GM18502 (cell line): ENCODE measurements around the gene ZFAND3.

Experiments
- ATAC-seq: cut with Tn5 transposase; IDR thresholded peaks from one replicate; pipeline ENCODE4 v1.9.1; 2021; ENCODE audit warnings: mild to moderate bottlenecking; ENCODE audit not compliant: unreplicated experiment, poor library complexity

Gene ZFAND3

DNA sequence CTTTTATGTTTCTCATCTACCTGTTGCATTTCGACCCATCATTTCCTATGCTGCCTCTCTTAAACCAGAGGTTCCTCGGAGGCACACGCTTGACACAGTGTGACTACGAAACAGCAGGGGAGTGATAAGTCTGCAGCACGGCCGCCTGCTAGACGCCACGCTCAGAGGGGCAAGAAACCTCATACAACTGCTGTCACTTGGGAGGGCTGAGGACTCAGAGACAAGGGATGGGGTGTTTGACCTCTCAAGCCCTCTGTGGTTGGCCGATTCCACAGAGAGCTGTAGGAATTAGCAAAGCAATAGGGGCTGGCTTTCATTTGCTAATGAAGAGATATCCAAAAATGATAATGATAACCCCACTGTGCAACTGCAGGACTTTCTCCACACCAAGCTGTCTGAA, 372.5 kb downstream of the ZFAND3 start:
- no peak for ATAC-seq

- ATAC-seq, result no peak
Observed at GRCh38 chr6:38192487-38192886, 373.0 kb downstream of the ZFAND3 start.

GRCh38 chr6:38193051-38193450, 373.5 kb downstream of the ZFAND3 start:
- no peak for ATAC-seq

GRCh38 chr6:38193481-38194281, 374.2 kb downstream of the ZFAND3 start:
- ATAC-seq, result no peak

- no peak for ATAC-seq
Observed at GRCh38 chr6:38194282-38194572, 374.7 kb downstream of the ZFAND3 start.

- ATAC-seq, result no peak
Observed at GRCh38 chr6:38194589-38194988, 375.1 kb downstream of the ZFAND3 start.

DNA sequence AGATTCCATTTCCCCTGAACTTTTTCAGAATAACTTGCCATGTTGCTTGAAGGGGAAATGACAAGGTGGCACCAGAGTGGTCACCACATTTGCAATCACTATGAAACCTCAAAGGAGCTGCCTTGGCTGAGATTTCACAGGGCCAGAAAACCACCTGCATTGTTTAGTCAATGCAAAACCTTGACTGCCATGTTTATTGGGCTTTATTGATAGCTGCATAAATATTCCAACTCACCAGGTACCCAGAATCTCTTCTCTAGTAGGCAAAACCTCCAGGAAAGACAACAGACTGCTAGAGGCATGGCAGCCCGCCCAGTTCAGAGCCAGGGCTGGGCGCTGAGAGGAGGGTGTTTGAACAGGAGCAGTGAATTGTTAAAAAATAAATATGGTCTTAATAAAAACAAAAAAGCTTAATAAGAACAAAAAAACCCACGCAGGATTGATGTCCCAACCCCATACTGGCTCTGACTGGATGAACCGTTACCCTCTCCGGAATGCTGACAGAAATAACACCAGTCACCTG, 375.6 kb downstream of the ZFAND3 start:
- no peak for ATAC-seq

DNA sequence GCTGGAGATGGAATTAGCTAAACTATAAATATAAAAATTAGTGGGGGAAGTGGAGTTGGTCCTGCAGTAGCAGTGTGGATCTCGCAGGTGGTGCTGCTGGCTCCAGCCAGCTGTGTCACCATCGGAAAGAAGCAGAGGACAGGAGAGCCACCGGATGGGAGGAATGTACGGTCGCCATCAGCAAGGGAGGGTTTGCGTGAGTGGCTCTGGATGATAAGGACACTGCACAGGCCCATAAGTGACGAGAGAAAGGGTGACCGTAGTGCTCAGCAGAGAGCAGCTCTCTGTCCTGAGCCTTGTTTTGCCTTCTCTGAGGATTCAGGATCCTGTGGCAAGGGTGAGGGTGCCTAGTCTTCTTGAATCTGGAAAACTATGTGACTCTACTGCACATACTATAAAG, 378.7 kb downstream of the ZFAND3 start:
- no peak for ATAC-seq
